ENCODE results near the gene ALKBH1. TPM values are rescaled to one million over a fixed set of nuclear protein-coding genes. Genes with fewer than 3 reads are reported as not detected.

ALKBH1 gene
- total RNA-seq, 1 donor from 2014 or later: 10.8 TPM

GRCh38 chr14:77625360-77625759 lies 82.5 kb downstream of the ALKBH1 start:
- Mint-ChIP-seq H3K27me3 (ENCODE audit: unreplicated experiment) (no peaks in the 10 kb centered on the region), H3K4me3 (ENCODE audit: unreplicated experiment) (no peak overlapping the region), H3K9me3 (ENCODE audit: unreplicated experiment) (no peaks in the 10 kb centered on the region), H3K4me1 (ENCODE audit: unreplicated experiment) (no peaks in the 10 kb centered on the region), H3K27ac (ENCODE audit: unreplicated experiment) (no peak overlapping the region), H3K36me3 (ENCODE audit: low read depth, unreplicated experiment) (no peaks in the 10 kb centered on the region)
- no peak for TF ChIP-seq CTCF (IDR thresholded peaks at IDR 0.05; ENCODE audit: unreplicated experiment)
- DNase-seq (ENCODE audit: low spot score): no peak

DNA sequence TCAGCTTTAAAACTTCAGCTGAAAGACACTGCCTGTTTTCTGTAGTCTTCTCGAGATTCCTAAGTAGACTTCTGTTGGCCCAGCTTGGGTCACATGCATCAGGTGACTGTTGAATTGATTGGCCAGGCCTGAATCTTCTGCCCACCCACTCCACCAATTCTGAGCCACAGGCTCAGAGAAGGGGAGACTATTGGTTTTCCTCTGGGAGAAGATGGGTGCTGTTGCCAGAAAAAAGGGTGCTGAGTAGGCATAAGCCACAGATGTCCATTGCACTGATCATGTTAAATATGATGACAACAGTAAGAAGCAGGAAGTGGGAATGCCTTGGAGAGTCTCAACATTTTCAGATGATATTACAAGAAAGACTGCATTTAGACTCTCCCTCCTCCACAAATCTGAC lies 84.6 kb downstream of the ALKBH1 start:
- Mint-ChIP-seq H3K4me3 (ENCODE audit: unreplicated experiment) (no peak overlapping the region), H3K36me3 (ENCODE audit: low read depth, unreplicated experiment) (no peaks in the 10 kb centered on the region), H3K4me1 (ENCODE audit: unreplicated experiment) (no peaks in the 10 kb centered on the region), H3K27ac (ENCODE audit: unreplicated experiment) (no peak overlapping the region), H3K27me3 (ENCODE audit: unreplicated experiment) (no peaks in the 10 kb centered on the region), H3K9me3 (ENCODE audit: unreplicated experiment) (no peaks in the 10 kb centered on the region)
- DNase-seq (ENCODE audit: low spot score): no peak
- TF ChIP-seq CTCF (IDR thresholded peaks at IDR 0.05; ENCODE audit: unreplicated experiment): no peak

Other genes with a start within 250 kb of the ALKBH1 start
- 74.7 TPM for gene AHSA1, start 249.9 kb downstream of the ALKBH1 start, total RNA-seq (ENCODE audit: unreplicated experiment)
- 0.21 TPM for gene ISM2, start 209.2 kb downstream of the ALKBH1 start, total RNA-seq (ENCODE audit: unreplicated experiment)
- gene SPTLC2, start 91.4 kb downstream of the ALKBH1 start, total RNA-seq (ENCODE audit: unreplicated experiment): 63.6 TPM
- 94.7 TPM for gene SLIRP, start 80 bp upstream of the ALKBH1 start, total RNA-seq (ENCODE audit: unreplicated experiment)
- 71.2 TPM for gene SNW1, start 53.1 kb upstream of the ALKBH1 start, total RNA-seq (ENCODE audit: unreplicated experiment)
- 6.2 TPM for gene ADCK1, start 92.1 kb upstream of the ALKBH1 start, total RNA-seq (ENCODE audit: unreplicated experiment)